Body of pancreas (tissue), 4 donors: ENCODE data around the gene SLC35D1. TPM values are rescaled to one million over a fixed set of nuclear protein-coding genes. Genes with fewer than 3 reads are reported as not detected.

Experiments
- ATAC-seq: fragments of 150-250 bp; one replicate; pipeline ENCODE4 v1.9.1; 2016
- DNase-seq, 4 donors: peaks; one replicate each; pipeline ENCODE4 v3.0.0-alpha.2; 2019
- H3K27ac ChIP-seq, 4 donors: fragments of 200-600 bp; sonication (generic); 1 replicate in 3 of 4; 2 replicates in 1 of 4; pipeline versions ENCODE4 v1.5.1 to v1.6.1; 2016 to 2019; ENCODE audit warnings: mild to moderate bottlenecking in 1 of 4, mixed read lengths in 1 of 4, moderate library complexity in 1 of 4
- H3K27me3 ChIP-seq, 2 donors: fragments of 200-600 bp; sonication (generic); one replicate each; pipeline ENCODE4 v1.6.0; 2016; ENCODE audit warnings: mild to moderate bottlenecking in 1 of 2
- H3K36me3 ChIP-seq, 2 donors: fragments of 200-600 bp; sonication (generic); replicated peaks in 1 of 2; 2 replicates each; pipeline ENCODE4 v1.5.1; 2016; ENCODE audit warnings: low read depth in 2 of 2; ENCODE audit not compliant: insufficient read depth in 1 of 2
- H3K4me1 ChIP-seq: fragments of 200-600 bp; sonication (generic); one replicate; pipeline ENCODE4 v1.6.0; 2016
- H3K4me3 ChIP-seq, 2 donors: fragments of 200-600 bp; sonication (generic); 1 replicate in 1 of 2; 2 replicates in 1 of 2; pipeline ENCODE4 v1.5.1; 2016 to 2019
- H3K9me3 ChIP-seq, 3 donors: fragments of 200-600 bp; sonication (generic); 1 replicate in 2 of 3; 2 replicates in 1 of 3; pipeline ENCODE4 v1.5.1; 2016
- POLR2A ChIP-seq, 3 donors: fragments of 450-650 bp; IDR thresholded peaks; one replicate each; pipeline ENCODE4 v1.6.1; 2016; ENCODE audit warnings: antibody characterized with exemption in 3 of 3, mild to moderate bottlenecking in 2 of 3
- WGBS, 2 donors: methylation state at CpG; one replicate each; pipeline ENCODE4 v1.1.5; 2017; 5-methylcytosine and 5-hydroxymethylcytosine counted together
- intact Hi-C: fragments of 100-400 bp; cut with DNase I; formaldehyde crosslinking; loops from one replicate; pipeline ENCODE4 v1.15.1; 2023
- total RNA-seq, 2 donors: library from RNA; depleted of rRNA; stranded (reverse); fragments of >200 nt; gene quantifications; one replicate each; pipeline ENCODE4 v1.1.0, GENCODE V29; 2016
- TF ChIP-seq, protein P1 (sequence below), 7 experiments: fragments of 450-650 bp in 4 of 7; fragments of 200-600 bp in 3 of 7; sonication (generic) in 3 of 7; IDR thresholded peaks; one replicate each; pipeline ENCODE4 v1.5.1; 2016 to 2019; ENCODE audit warnings: antibody characterized with exemption in 7 of 7

SLC35D1 gene
- total RNA-seq, 2 donors from 2014 or later: 5.6 to 9.9 TPM

DNA sequence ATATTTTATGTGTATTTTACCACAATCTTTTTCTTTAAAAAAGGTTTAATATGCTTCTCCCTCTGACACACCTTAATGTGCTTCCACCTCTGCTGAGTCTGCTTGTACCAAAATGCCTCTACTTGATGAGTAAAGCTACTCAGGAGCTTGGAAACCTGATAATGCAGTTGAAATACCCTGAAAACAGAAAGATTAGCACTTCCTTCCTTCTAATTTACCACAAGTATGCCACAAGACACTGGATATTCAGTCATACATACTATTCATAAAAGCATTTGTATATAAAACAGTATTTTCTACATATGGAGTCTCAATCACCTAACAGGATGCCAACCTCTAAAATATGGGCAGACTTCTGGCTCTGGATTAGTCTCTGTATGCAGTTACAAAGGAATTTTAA lies 55.0 kb downstream of the SLC35D1 start:
- DNase-seq: no peak
- Histone ChIP-seq H3K9me3 (no peaks in the 10 kb centered on the region), H3K27ac (peak overlapping the region in 2 of 4 donors; percentile 67 to 78), H3K36me3 (no peaks in the 10 kb centered on the region), H3K4me3 (no peak overlapping the region), H3K27me3 (no peaks in the 10 kb centered on the region), H3K4me1 (peaks cover 48% of the 10 kb centered on the region)
- TF ChIP-seq POLR2A (IDR thresholded peaks at IDR 0.05): no peak
- intact Hi-C loops: no loop called here
- no peak for ATAC-seq

DNA sequence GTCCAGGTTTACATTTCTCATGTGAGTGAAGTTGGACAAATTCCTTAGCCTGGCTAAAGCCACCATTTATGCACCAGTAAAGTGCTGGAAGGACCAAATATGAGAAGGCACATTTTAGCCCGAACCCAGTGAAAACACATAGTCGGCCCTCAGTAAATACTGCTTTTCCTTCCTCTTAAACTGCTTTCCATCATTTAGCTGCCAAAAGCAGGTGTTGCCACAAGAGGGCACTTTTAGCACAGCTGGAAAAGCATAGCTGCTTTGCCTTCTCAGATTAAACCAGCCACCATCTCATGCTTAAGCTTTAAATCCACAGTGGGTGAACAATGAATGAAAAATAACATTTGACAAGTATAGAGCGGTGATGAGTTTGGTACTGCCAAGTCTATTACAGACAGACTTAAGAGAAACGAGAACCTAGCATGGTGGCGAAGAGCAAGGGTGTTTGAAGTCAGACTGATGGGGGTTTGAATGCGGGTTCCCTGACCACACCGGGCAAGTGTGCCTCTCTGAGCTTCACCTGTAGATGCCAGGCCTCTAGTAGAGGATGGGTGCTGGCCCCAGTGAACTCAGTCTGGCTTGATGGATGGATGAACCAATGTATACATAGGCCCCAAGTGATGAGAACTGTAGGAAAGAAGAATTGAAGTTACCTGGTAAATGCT lies 57.8 kb downstream of the SLC35D1 start:
- no peaks in the 10 kb centered on the region for H3K27me3 ChIP-seq
- H3K27ac ChIP-seq: no peak overlapping the region
- no peak overlapping the region for H3K4me3 ChIP-seq
- 62 to 65% methylated on average over 7 of the region's 7 CpGs for whole genome bisulfite sequencing, 2 donors
- ATAC-seq (peak; percentile 76), DNase-seq (peak; percentile 66 to 85 (median 78))
- H3K9me3 ChIP-seq: no peaks in the 10 kb centered on the region
- TF ChIP-seq POLR2A (IDR thresholded peaks at IDR 0.05): no peak
- TF ChIP-seq, protein P1, sequence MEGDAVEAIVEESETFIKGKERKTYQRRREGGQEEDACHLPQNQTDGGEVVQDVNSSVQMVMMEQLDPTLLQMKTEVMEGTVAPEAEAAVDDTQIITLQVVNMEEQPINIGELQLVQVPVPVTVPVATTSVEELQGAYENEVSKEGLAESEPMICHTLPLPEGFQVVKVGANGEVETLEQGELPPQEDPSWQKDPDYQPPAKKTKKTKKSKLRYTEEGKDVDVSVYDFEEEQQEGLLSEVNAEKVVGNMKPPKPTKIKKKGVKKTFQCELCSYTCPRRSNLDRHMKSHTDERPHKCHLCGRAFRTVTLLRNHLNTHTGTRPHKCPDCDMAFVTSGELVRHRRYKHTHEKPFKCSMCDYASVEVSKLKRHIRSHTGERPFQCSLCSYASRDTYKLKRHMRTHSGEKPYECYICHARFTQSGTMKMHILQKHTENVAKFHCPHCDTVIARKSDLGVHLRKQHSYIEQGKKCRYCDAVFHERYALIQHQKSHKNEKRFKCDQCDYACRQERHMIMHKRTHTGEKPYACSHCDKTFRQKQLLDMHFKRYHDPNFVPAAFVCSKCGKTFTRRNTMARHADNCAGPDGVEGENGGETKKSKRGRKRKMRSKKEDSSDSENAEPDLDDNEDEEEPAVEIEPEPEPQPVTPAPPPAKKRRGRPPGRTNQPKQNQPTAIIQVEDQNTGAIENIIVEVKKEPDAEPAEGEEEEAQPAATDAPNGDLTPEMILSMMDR (IDR thresholded peaks at IDR 0.05): peak; percentile 51 to 91 (median 83)
- peaks cover 24% of the 10 kb centered on the region for H3K4me1 ChIP-seq
- intact Hi-C loops: no loop called here
- H3K36me3 ChIP-seq: no peaks in the 10 kb centered on the region

- DNase-seq (no peak), ATAC-seq (no peak)
- Histone ChIP-seq H3K27ac (no peak overlapping the region), H3K4me1 (no peaks in the 10 kb centered on the region), H3K27me3 (no peaks in the 10 kb centered on the region), H3K9me3 (no peaks in the 10 kb centered on the region), H3K36me3 (no peaks in the 10 kb centered on the region), H3K4me3 (no peak overlapping the region)
- TF ChIP-seq POLR2A (IDR thresholded peaks at IDR 0.05): no peak
- TF ChIP-seq, protein P1 (IDR thresholded peaks at IDR 0.05): no peak
- intact Hi-C loops: loop anchor here (5.0 kb wide), 1 partner anchor 154 kb away; no protein-coding TSS in a partner anchor
- WGBS, 2 donors: 89 to 93% methylated on average over 3 of the region's 3 CpGs
Observed at GRCh38 chr1:66993076-66993475, 60.9 kb downstream of the SLC35D1 start.

GRCh38 chr1:66985835-66986234 lies 68.1 kb downstream of the SLC35D1 start:
- H3K4me3 ChIP-seq: no peak overlapping the region
- TF ChIP-seq POLR2A (IDR thresholded peaks at IDR 0.05): no peak
- TF ChIP-seq, protein P1 (IDR thresholded peaks at IDR 0.05): no peak
- H3K27me3 ChIP-seq: no peaks in the 10 kb centered on the region
- DNase-seq (no peak), ATAC-seq (no peak)
- H3K9me3 ChIP-seq: no peaks in the 10 kb centered on the region
- H3K4me1 ChIP-seq: peaks cover 20% of the 10 kb centered on the region
- peaks cover 0 to 4% of the 10 kb centered on the region in 2 donors for H3K36me3 ChIP-seq
- 37 to 50% methylated on average over 1 of the region's 1 CpG for WGBS, 2 donors
- intact Hi-C loops: no loop called here
- no peak overlapping the region for H3K27ac ChIP-seq

DNA sequence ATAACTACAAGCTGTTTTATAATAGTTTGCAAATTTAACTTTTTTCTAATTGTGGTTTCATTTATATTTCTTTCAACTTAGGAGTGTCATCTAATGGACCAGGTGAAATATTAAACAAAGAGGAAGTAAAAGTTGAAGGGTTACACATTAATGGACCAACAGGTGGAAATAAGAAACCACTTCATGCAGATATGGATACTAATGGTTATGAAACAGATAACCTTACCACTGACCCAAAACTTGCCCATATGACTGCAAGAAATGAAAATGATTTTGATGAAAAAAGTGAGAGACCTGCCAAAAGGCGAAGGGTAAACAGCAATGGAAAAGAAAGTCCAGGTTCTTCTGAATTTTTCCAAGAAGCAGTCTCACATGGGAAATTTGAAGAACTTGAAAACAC lies 69.5 kb downstream of the SLC35D1 start:
- no peak overlapping the region for H3K4me3 ChIP-seq
- ATAC-seq: peak; percentile 75
- TF ChIP-seq, protein P1 (IDR thresholded peaks at IDR 0.05): no peak
- no peak for TF ChIP-seq POLR2A (IDR thresholded peaks at IDR 0.05)
- no peaks in the 10 kb centered on the region for H3K27me3 ChIP-seq
- peak overlapping the region in 3 of 4 donors; percentile 2 to 60 (median 3) for H3K27ac ChIP-seq
- DNase-seq: no peak
- 28 to 42% methylated on average over 1 of the region's 1 CpG for WGBS, 2 donors
- no peaks in the 10 kb centered on the region for H3K9me3 ChIP-seq
- intact Hi-C loops: no loop called here
- H3K4me1 ChIP-seq: peaks cover 26% of the 10 kb centered on the region
- H3K36me3 ChIP-seq: peaks cover 0 to 4% of the 10 kb centered on the region in 2 donors
